HEK293 (cell line): ENCODE measurements around the gene NCKAP1.

Source experiments
- CTCF ChIA-PET: fragments of 350-600 bp; formaldehyde crosslinking; extraction: SDS; loops from one replicate; lab custom pipeline; 2021; ENCODE audit warnings: antibody characterized with exemption; lab: Yijun Ruan, JAX
- POLR2A ChIA-PET: fragments of 300-600 bp; formaldehyde crosslinking; extraction: SDS; loops from one replicate; lab custom pipeline; 2020; ENCODE audit warnings: antibody characterized with exemption, inconsistent platforms; lab: Yijun Ruan, JAX
- H3K27ac ChIP-seq: fragments of 200-500 bp; sonication (Bioruptor generic); 2 replicates; pipeline ENCODE4 v1.5.1; 2014; ENCODE audit warnings: low read depth, low read length, control low read depth, inconsistent platforms; ENCODE audit errors: extremely low read depth
- H3K36me3 ChIP-seq, 2 experiments: fragments of 200-500 bp in 1 of 2; sonication (Bioruptor generic) in 1 of 2; 1 replicate in 1 of 2; 2 replicates in 1 of 2; pipeline ENCODE4 v1.5.1; 2014 to 2017; ENCODE audit warnings: inconsistent platforms in 2 of 2, low read length in 2 of 2; ENCODE audit not compliant: control insufficient read depth in 2 of 2, insufficient read depth in 1 of 2
- H3K4me1 ChIP-seq: fragments of 200-500 bp; sonication (Bioruptor generic); 2 replicates; pipeline ENCODE4 v1.5.1; 2014; ENCODE audit warnings: mild to moderate bottlenecking, low read length, inconsistent platforms; ENCODE audit not compliant: control insufficient read depth, insufficient read depth
- H3K4me3 ChIP-seq: 2 replicates; pipeline ENCODE4 v1.5.1; 2011; ENCODE audit warnings: low read depth, mild to moderate bottlenecking, control low read depth, low read length, moderate library complexity
- H3K9me3 ChIP-seq: fragments of 200-500 bp; sonication (Bioruptor generic); 2 replicates; pipeline ENCODE4 v1.5.1; 2014; ENCODE audit warnings: low read depth, low read length, inconsistent platforms; ENCODE audit not compliant: control insufficient read depth, insufficient read depth
- EGR2 ChIP-seq: fragments of 450-650 bp; formaldehyde crosslinking; IDR thresholded peaks from 2 replicates; pipeline ENCODE4 v1.5.1; 2016; ENCODE audit warnings: low read depth, missing biosample characterization, missing genetic modification characterization
- HOXD13 ChIP-seq: sonication (generic); formaldehyde crosslinking; IDR thresholded peaks from 2 replicates; pipeline ENCODE4 v1.8.0; 2022; ENCODE audit warnings: missing genetic modification reagents, borderline replicate concordance
- KLF17 ChIP-seq: fragments of 450-650 bp; formaldehyde crosslinking; IDR thresholded peaks from 2 replicates; pipeline ENCODE4 v1.5.1; 2016; ENCODE audit warnings: missing biosample characterization, missing genetic modification characterization
- KLF9 ChIP-seq: fragments of 450-650 bp; formaldehyde crosslinking; IDR thresholded peaks from 2 replicates; pipeline ENCODE4 v1.5.1; 2016; ENCODE audit warnings: missing biosample characterization, missing genetic modification characterization, low read depth
- PRDM1 ChIP-seq: fragments of 450-650 bp; formaldehyde crosslinking; IDR thresholded peaks from 2 replicates; pipeline ENCODE4; 2016; ENCODE audit warnings: missing biosample characterization, missing genetic modification characterization
- SCRT2 ChIP-seq: fragments of 450-650 bp; formaldehyde crosslinking; IDR thresholded peaks from 2 replicates; pipeline ENCODE4 v1.5.1; 2016; ENCODE audit warnings: missing biosample characterization, missing genetic modification characterization
- SP7 ChIP-seq: fragments of 450-650 bp; formaldehyde crosslinking; IDR thresholded peaks from 2 replicates; pipeline ENCODE4 v1.5.1; 2016; ENCODE audit warnings: missing biosample characterization, missing genetic modification characterization
- TRIM28 ChIP-seq: IDR thresholded peaks from 2 replicates; pipeline ENCODE4 v1.6.1; 2011; ENCODE audit warnings: low read length, control low read depth, borderline replicate concordance
- ZBTB17 ChIP-seq: fragments of 450-650 bp; formaldehyde crosslinking; IDR thresholded peaks from 2 replicates; pipeline ENCODE4 v1.5.1; 2016; ENCODE audit warnings: missing biosample characterization, missing genetic modification characterization
- ZBTB20 ChIP-seq: fragments of 450-650 bp; formaldehyde crosslinking; IDR thresholded peaks from 2 replicates; pipeline ENCODE4 v1.5.1; 2016; ENCODE audit warnings: missing biosample characterization, missing genetic modification characterization
- ZFP3 ChIP-seq: fragments of 450-650 bp; formaldehyde crosslinking; IDR thresholded peaks from 2 replicates; pipeline ENCODE4 v1.5.1; 2016; ENCODE audit warnings: low read depth, missing biosample characterization, missing genetic modification characterization
- ZFP41 ChIP-seq: fragments of 450-650 bp; formaldehyde crosslinking; IDR thresholded peaks from 2 replicates; pipeline ENCODE4 v1.5.1; 2016; ENCODE audit warnings: missing biosample characterization, missing genetic modification characterization, borderline replicate concordance
- ZFP69B ChIP-seq: fragments of 450-650 bp; formaldehyde crosslinking; IDR thresholded peaks from 2 replicates; pipeline ENCODE4 v1.5.1; 2016; ENCODE audit warnings: missing biosample characterization, missing genetic modification characterization
- ZNF138 ChIP-seq: fragments of 450-650 bp; formaldehyde crosslinking; IDR thresholded peaks from 2 replicates; pipeline ENCODE4 v1.5.1; 2016; ENCODE audit warnings: missing biosample characterization, missing genetic modification characterization, borderline replicate concordance
- ZNF148 ChIP-seq: fragments of 450-650 bp; formaldehyde crosslinking; IDR thresholded peaks from 2 replicates; pipeline ENCODE4 v1.5.0; 2017; ENCODE audit warnings: missing biosample characterization, missing genetic modification characterization, borderline replicate concordance
- ZNF155 ChIP-seq: fragments of 450-650 bp; formaldehyde crosslinking; IDR thresholded peaks from 2 replicates; pipeline ENCODE4 v1.5.1; 2016; ENCODE audit warnings: missing biosample characterization, missing genetic modification characterization
- ZNF2 ChIP-seq: fragments of 450-650 bp; formaldehyde crosslinking; IDR thresholded peaks from 2 replicates; pipeline ENCODE4 v1.5.1; 2016; ENCODE audit warnings: missing biosample characterization, missing genetic modification characterization
- ZNF221 ChIP-seq: fragments of 450-650 bp; formaldehyde crosslinking; IDR thresholded peaks from 2 replicates; pipeline ENCODE4 v1.5.1; 2017; ENCODE audit warnings: missing biosample characterization, missing genetic modification characterization, borderline replicate concordance
- ZNF223 ChIP-seq: fragments of 450-650 bp; formaldehyde crosslinking; IDR thresholded peaks from 2 replicates; pipeline ENCODE4 v1.5.1; 2016; ENCODE audit warnings: missing biosample characterization, missing genetic modification characterization
- ZNF23 ChIP-seq: fragments of 450-650 bp; formaldehyde crosslinking; IDR thresholded peaks from 2 replicates; pipeline ENCODE4 v1.5.1; 2016; ENCODE audit warnings: missing biosample characterization, missing genetic modification characterization, borderline replicate concordance
- ZNF335 ChIP-seq: fragments of 450-650 bp; formaldehyde crosslinking; conservative IDR thresholded peaks from 2 replicates; pipeline ENCODE4 v1.5.1; 2016; ENCODE audit warnings: missing biosample characterization, missing genetic modification characterization
- ZNF37A ChIP-seq: fragments of 450-650 bp; IDR thresholded peaks from 2 replicates; pipeline ENCODE4 v1.5.1; 2018; ENCODE audit warnings: missing biosample characterization, missing genetic modification characterization
- ZNF48 ChIP-seq: fragments of 450-650 bp; formaldehyde crosslinking; IDR thresholded peaks from 2 replicates; pipeline ENCODE4 v1.5.1; 2016; ENCODE audit warnings: missing biosample characterization, missing genetic modification characterization
- ZNF514 ChIP-seq: fragments of 450-650 bp; formaldehyde crosslinking; IDR thresholded peaks from 2 replicates; pipeline ENCODE4 v1.5.1; 2016; ENCODE audit warnings: missing biosample characterization, missing genetic modification characterization
- ZNF548 ChIP-seq: fragments of 450-650 bp; formaldehyde crosslinking; IDR thresholded peaks from 2 replicates; pipeline ENCODE4 v1.5.1; 2016; ENCODE audit warnings: missing biosample characterization, missing genetic modification characterization
- ZNF558 ChIP-seq: fragments of 450-650 bp; formaldehyde crosslinking; IDR thresholded peaks from 2 replicates; pipeline ENCODE4 v1.5.1; 2016; ENCODE audit warnings: missing biosample characterization, missing genetic modification characterization
- ZNF596 ChIP-seq: fragments of 450-650 bp; IDR thresholded peaks from 2 replicates; pipeline ENCODE4 v1.5.0; 2018; ENCODE audit warnings: missing biosample characterization, mild to moderate bottlenecking, missing genetic modification characterization, moderate library complexity
- ZNF600 ChIP-seq: fragments of 450-650 bp; formaldehyde crosslinking; IDR thresholded peaks from 2 replicates; pipeline ENCODE4 v1.5.1; 2016; ENCODE audit warnings: missing biosample characterization, missing genetic modification characterization
- ZNF645 ChIP-seq: fragments of 450-650 bp; formaldehyde crosslinking; IDR thresholded peaks from 2 replicates; pipeline ENCODE4; 2016; ENCODE audit warnings: missing biosample characterization, missing genetic modification characterization
- ZNF692 ChIP-seq: fragments of 450-650 bp; formaldehyde crosslinking; IDR thresholded peaks from 2 replicates; pipeline ENCODE4 v1.5.1; 2016; ENCODE audit warnings: missing biosample characterization, missing genetic modification characterization
- ZSCAN23 ChIP-seq: fragments of 450-650 bp; formaldehyde crosslinking; IDR thresholded peaks from 2 replicates; pipeline ENCODE4 v1.5.1; 2016; ENCODE audit warnings: missing biosample characterization, missing genetic modification characterization

NCKAP1 gene

GRCh38 chr2:183079139-183079775, 41.0 kb upstream of the NCKAP1 start:
- Histone ChIP-seq H3K4me3 (peak overlapping the region; percentile 79), H3K9me3 (no peaks in the 10 kb centered on the region), H3K36me3 (no peaks in the 10 kb centered on the region), H3K4me1 (peaks cover 5% of the 10 kb centered on the region; the same call in 1 of the 2 replicates), H3K27ac (peak overlapping the region; percentile 35; the same call in 1 of the 2 replicates)
- TF ChIP-seq ZNF37A (tag by site-specific recombination) (no peak), KLF9 (tag by site-specific recombination) (no peak), ZNF558 (tag by site-specific recombination) (no peak), SP7 (tag by site-specific recombination) (no peak), ZFP3 (no peak), PRDM1 (no peak), EGR2 (no peak), ZBTB17 (peak; percentile 24), ZNF596 (tag by site-specific recombination) (no peak), ZNF148 (tag by site-specific recombination) (no peak), ZNF514 (tag by site-specific recombination) (no peak), ZBTB20 (tag by site-specific recombination) (0 out of 2 replicates have a peak, but pooled peaks have one; percentile 2), HOXD13 (CRISPR knock-in tag) (no peak), ZNF548 (tag by site-specific recombination) (no peak), KLF17 (tag by site-specific recombination) (no peak), ZFP41 (no peak), ZNF221 (tag by site-specific recombination) (no peak), ZNF23 (tag by site-specific recombination) (no peak), TRIM28 (no peak), ZNF645 (tag by site-specific recombination) (no peak), ZNF600 (tag by site-specific recombination) (peak; percentile 53), SCRT2 (tag by site-specific recombination) (no peak), ZSCAN23 (tag by site-specific recombination) (no peak), ZNF48 (tag by site-specific recombination) (no peak), ZNF155 (no peak), ZNF692 (0 out of 2 replicates have a peak, but pooled peaks have one; percentile 10), ZNF2 (tag by site-specific recombination) (0 out of 2 replicates have a peak, but pooled peaks have one; percentile 18), ZFP69B (tag by site-specific recombination) (peak; percentile 11; the same call in 1 of the 2 replicates), ZNF335 (tag by site-specific recombination) (peak; percentile 92), ZNF138 (tag by site-specific recombination) (no peak), ZNF223 (tag by site-specific recombination) (no peak)
- ChIA-PET POLR2A (interaction anchor here (1.3 to 2.8 kb wide), 3 partner anchors 17 to 87 kb away, joined by 3 to 18 read pairs (median 4); partner anchors contain the start of gene NUP35), CTCF (interaction anchor here (0.6 to 0.7 kb wide), 4 partner anchors 81 to 344 kb away, joined by 3 read pairs; no protein-coding TSS in a partner anchor)
